A204.1 (cell line): ENCODE measurements around the gene TBC1D20.
"Not testable (repeated sequence)": the region's sequence is repeated elsewhere in the genome, so short reads cannot be mapped to it uniquely, and the experiment has no call there.

Experiments
- FAIRE-seq: peaks from 2 replicates; lab custom pipeline; 2012; peaks lifted over from hg19 to GRCh38; lab: Jason Lieb, UNC

Gene TBC1D20

DNA sequence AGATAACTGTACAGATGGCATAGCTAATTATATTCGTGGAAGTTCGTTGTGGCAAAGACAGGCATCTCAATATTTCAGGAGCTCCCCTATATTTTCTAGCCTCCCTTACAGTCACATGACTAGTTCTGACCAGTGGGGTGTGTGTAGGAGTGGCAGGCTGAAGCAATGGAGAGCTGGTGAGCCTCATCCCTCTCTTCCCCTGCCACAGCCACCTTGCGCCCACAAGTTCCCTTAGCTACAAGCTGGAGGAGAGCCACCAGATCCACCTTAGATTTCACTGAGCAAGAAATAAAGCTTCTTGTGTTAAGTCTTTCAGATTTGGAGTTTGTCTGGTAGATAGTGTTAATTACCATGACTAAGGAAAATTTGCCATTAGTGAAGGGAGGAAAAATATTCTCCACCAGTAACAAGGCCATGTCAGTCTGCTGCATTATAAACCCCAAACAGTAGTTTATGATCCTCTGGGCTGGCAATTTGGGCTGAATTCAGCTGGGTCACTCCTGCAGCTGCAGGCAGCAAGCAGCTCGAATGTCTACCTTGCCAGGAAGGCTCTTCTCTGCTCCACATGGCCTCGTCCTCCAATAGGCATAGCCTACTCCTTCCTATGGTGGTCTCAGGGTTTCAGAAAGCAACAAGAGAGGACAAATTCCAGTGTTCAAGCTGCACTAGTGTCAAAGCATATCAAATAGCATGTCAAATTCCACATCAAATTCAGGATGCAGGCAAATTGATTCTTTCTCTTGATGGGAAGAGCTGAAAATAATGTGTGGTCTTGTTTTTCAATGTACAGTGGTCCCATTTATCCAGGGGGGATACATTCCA, 61.7 kb downstream of the TBC1D20 start:
- FAIRE-seq = no peak

DNA sequence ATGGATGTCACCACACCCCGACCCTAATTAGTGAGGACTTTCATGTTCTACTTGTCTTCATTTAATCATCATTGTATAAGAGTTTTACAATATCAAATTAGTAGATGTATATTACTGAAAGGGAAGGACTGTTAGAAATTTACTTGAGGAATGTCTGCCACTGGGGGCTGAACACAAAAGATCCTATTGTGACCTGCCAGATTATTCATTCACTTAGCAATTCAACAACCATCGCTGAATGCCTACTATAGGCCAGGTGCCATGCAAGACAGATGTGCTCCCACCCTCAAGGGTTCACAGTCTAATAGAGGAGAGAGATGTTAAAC, 62.2 kb downstream of the TBC1D20 start:
- FAIRE-seq = no peak

DNA sequence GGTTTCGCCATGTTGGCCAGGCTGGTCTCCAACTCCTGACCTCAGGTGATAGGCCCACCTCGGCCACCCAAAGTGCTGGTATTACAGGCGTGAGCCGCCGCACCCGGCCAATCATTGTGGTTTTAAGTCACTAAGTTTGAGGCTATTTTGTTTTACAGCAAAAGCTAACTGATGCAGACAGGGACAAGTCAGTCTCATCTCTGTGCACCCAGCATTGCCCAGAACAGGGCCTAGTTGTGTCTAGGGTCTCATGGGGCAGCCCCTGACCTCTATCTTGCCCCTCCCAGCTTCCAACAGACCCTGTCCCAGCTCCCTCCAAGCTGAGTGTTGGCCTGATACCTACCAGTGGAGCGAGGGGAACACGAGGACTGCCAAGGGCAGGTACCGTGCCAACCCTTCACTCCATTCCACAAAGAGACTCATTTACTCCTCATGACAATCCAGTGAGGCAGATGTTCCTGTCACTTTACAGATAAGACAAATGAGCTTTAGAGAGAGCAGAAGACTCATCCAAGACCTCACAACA, 63.1 kb downstream of the TBC1D20 start:
- FAIRE-seq = no peak

DNA sequence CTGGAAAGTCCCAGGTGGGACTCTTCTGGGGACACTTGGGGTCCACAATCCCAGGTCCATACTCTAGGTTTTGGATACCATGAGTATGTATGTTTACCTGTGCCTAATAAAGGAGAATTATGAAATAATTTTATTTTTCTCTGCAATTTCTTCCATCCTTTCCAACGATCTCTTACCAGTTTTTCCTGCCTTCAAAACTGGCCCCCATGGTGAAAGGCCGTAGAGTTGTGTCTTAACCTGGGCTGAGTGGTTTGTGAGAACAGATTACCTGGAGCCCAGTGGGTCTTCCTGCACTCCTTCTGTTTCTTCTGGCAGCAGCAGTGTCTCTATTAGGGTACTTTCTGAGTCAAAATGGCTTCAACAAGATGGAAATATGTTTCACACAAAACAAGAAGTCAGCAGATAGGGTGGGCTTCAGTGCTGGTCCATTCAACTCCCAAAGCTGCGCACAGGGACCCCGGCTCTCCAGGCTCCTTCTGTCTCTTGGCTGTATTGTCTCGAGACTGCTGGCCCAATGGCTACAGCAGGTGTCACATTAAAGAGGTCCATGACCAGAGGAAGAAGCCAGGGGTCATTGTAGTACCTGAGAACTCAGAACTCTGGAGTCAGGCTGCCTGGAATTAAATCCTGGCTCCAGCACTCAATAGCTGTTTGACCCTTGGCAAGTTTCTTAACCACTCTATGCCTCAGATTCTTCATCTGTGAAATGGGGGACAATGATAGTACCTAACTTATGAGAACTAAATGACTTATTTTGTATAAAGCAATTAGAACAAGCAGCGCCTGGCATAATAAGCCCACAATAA, 64.7 kb downstream of the TBC1D20 start:
- no peak for FAIRE-seq

DNA sequence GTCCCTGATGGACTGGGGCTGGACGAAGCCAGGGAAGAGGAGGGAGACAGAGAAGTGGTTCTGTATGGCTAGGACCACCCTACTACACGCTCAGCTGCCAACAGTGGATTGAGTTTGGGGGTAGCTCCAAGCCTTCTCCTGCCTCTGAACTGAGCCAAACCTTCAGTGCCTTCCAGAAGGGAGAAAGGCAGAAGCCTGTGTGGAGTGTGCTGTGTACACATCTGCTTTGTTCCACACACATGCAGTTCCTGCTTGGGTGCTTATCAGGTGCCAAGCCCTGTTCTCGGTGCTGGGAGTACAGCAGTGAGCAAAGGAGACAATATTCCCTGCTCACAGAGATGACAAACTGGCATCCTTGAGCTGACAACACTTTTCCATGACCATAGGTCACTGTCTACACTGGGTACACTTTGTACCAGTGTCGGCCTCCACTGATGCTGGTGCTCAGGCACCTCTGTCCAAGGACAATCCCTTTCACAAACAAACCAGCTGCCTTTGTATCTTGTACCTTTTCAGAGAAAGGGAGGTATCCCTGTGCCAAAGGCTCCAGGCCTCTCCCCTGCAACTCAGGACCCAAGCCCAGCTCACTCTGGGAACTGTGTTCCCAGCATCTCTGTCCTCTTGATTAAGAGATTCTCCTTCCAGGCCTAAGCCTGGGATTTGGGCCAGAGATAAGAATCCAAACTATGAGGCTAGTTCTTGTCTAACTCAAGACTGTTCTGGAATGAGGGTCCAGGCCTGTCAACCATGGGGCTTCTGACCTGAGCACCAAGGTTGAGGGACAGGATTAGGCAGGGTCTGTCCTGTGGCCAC, 65.5 kb downstream of the TBC1D20 start:
- FAIRE-seq = no peak

DNA sequence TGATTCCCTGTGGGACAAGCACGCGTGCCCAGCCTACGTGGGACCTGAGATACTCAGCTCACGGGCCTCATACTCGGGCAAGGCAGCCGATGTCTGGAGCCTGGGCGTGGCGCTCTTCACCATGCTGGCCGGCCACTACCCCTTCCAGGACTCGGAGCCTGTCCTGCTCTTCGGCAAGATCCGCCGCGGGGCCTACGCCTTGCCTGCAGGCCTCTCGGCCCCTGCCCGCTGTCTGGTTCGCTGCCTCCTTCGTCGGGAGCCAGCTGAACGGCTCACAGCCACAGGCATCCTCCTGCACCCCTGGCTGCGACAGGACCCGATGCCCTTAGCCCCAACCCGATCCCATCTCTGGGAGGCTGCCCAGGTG, 66.1 kb downstream of the TBC1D20 start:
- no peak for FAIRE-seq

DNA sequence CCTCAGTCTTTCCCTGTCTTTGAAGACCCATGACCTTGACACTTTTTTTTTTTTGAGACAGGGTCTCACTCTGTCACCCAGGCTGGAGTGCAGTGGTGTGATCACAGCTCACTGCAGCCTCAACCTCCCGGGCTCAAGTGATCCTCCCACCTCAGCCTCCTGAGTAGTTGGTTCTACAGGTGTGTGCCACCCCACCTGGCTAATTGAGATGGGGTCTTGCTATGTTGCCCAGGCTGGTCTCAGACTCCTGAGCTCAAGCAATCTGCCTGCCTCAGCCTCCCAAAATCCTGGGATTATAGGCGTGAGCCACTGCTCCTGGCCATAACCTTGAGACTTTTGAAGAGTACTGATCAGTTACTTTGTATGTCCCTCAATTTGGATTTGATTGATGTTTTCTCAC, 69.0 kb downstream of the TBC1D20 start:
- FAIRE-seq = not testable (repeated sequence)

DNA sequence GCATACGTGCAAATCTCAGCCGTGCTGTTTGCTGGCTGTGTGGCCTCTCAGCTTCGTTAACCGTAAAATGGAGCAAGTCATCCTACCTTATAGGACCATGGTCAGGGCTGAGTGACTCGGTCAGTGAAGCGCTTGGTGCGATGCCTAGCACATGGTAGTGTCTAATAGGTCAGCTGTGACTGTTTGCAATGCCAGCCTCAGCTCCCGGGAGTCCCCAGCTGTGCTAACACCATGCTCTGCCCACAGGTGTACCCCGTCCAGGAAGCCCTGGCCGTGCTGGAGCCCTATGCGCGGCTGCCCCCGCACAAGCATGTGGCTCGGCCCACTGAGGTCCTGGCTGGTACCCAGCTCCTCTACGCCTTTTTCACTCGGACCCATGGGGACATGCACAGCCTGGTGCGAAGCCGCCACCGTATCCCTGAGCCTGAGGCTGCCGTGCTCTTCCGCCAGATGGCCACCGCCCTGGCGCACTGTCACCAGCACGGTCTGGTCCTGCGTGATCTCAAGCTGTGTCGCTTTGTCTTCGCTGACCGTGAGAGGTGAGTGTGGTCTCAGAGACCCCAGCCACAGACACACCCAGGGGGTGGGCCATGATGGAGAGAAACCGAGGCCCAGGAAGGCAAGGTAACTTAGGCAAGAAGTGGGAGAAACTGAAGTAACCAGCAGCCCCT, 71.2 kb downstream of the TBC1D20 start:
- FAIRE-seq = no peak

DNA sequence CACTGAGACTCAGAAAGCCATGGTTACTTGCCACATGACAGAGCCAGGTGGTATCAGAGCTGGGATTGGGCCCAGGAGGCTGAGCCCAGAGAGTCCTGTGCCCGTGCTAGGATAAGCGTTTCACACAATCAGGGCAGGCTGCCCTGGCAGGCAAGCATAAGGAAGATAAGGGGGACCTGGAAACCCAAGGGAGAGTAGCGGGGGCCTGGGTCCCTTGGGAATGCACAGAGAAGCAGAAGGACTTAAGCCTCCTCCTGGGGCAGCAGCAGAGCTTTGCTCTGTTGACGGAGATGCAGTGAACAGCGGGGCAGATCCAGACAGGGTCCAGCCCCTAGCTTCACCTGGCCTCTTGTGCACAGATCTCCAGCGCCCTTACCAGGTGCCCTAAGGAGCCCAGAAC, 73.1 kb downstream of the TBC1D20 start:
- FAIRE-seq = no peak

DNA sequence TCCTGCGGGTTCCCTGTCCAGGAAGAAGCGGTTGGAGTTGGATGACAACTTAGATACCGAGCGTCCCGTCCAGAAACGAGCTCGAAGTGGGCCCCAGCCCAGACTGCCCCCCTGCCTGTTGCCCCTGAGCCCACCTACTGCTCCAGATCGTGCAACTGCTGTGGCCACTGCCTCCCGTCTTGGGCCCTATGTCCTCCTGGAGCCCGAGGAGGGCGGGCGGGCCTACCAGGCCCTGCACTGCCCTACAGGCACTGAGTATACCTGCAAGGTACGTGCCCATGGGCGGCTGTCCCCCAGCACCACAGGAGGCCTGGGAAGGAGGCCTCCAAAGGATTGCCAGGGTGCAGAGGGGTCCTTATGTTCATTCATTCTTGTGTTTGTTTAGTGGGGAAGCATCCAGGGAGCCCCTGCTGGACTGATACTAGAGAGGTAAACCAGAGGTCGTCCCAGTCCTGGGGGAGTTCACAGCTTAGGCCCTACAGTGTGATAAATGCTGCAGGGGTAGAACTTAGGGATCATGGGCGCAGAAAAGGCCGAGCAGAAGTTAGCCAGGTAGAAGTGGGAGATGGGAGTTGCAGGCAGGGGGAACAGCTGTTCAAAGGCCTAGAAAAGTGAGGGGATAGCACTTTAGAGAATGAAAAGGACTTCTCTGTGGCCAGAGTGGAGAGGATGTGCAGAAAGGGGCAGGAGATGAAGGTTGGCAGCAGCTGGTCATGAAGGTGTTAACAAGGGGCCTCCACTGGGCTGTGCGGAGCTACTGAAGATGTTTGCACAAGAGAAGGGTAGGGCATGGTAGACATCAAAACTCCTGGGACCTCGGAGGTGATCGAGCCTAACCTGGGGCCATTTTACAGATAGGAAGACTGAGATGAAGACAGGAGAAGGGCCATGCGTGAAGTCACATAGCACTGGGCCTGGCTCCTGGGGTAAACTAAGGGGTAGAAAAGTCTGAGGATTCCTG, 74.0 kb downstream of the TBC1D20 start:
- FAIRE-seq = no peak

DNA sequence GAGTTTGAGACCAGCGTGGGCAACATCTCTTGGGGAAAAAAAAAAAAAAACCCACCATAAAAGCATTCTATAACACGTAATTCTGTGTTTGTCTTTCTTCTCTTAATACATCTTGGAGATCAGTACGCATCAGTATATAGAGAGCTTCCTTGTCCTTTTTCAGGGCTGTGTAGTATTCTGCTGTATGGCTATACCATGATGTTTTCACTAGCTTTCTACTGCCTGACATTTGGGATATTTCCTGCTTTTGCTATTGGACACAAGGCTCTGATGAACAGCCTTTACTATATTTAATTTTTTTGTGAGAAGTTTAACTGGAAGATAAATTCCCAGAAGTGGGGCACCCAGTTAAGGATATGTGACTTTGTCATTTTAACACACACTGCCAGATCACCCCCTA, 74.8 kb downstream of the TBC1D20 start:
- no peak for FAIRE-seq

DNA sequence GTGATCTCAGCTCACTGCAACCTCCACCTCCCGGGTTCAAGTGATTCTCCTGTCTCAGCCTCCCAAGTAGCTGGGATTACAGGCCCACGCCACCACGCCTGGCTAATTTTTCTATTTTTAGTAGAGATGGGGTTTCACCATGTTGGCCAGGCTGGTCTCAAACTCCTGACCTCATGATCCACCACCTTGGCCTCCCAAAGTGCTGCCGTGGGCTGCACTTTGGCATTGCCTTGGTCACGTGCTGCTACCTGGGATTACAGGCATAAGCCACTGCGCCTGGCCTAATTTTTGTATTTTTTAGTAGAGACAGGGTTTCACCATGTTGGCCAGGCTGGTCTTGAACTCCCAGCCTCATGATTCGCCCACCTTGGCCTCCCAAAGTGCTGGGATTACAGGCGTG, 75.7 kb downstream of the TBC1D20 start:
- FAIRE-seq = not testable (repeated sequence)
